Measurements from ENCODE around the gene DLG3.
A peak's percentile ranks its signal among the peaks of the same experiment; 100 is the strongest.

DLG3 gene

GRCh38 chrX:70437921-70438665 lies 6.5 kb upstream of the DLG3 start:
- Histone ChIP-seq H3K4me3 (ENCODE audit: low read depth, low read length) (no peak overlapping the region), H3K27ac (ENCODE audit: low read depth, low read length) (no peak overlapping the region), H3K4me1 (ENCODE audit: control insufficient read depth, insufficient read depth, low read length) (peaks cover 17% of the 10 kb centered on the region; the same call in 1 of the 2 replicates), H3K9me3 (ENCODE audit: control insufficient read depth, insufficient read depth, low read depth, low read length) (peaks cover 6% of the 10 kb centered on the region; the same call in 1 of the 2 replicates), H3K27me3 (ENCODE audit: control insufficient read depth, insufficient read depth, low read length) (peaks cover 33% of the 10 kb centered on the region), H3K36me3 (ENCODE audit: control insufficient read depth, insufficient read depth, low read length) (no peaks in the 10 kb centered on the region), H3K9ac (ENCODE audit: low read length) (no peak overlapping the region)

DNA sequence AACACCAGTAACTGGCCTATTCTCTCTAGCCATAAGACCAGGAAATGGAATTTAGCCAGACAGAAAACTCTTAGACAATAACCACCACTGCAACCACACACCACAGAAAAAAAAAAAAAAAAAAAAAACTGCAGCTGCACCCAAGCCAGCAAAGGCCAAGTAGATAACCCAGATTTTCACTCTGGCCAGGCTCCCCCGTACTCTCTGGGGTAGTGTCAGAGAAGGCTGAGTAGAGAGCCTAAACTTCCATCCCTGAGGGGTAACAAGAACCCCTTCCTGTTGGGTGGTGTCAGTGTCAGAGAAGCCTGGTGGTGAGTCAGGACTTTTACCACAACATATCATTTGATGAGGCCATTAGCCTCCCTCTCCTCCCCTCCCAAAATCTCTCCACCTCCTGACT lies 5.6 kb upstream of the DLG3 start:
- H3K4me3 ChIP-seq (ENCODE audit: low read depth, low read length): no peak overlapping the region

GRCh38 chrX:70442224-70442623 lies 2.4 kb upstream of the DLG3 start:
- Histone ChIP-seq H3K27me3 (ENCODE audit: control insufficient read depth, insufficient read depth, low read length) (peaks cover 59% of the 10 kb centered on the region), H3K4me3 (ENCODE audit: low read depth, low read length) (no peak overlapping the region), H3K27ac (ENCODE audit: low read depth, low read length) (no peak overlapping the region), H3K4me1 (ENCODE audit: control insufficient read depth, insufficient read depth, low read length) (no peaks in the 10 kb centered on the region), H3K9me3 (ENCODE audit: control insufficient read depth, insufficient read depth, low read depth, low read length) (peaks cover 16% of the 10 kb centered on the region; the same call in 1 of the 2 replicates), H3K36me3 (ENCODE audit: control insufficient read depth, insufficient read depth, low read length) (no peaks in the 10 kb centered on the region), H3K9ac (ENCODE audit: low read length) (no peak overlapping the region)

More for the DNA sequence above, 5.6 kb upstream of the DLG3 start:
- Histone ChIP-seq H3K27ac (ENCODE audit: low read depth, low read length) (no peak overlapping the region), H3K27me3 (ENCODE audit: control insufficient read depth, insufficient read depth, low read length) (peaks cover 36% of the 10 kb centered on the region), H3K9me3 (ENCODE audit: control insufficient read depth, insufficient read depth, low read depth, low read length) (peaks cover 7% of the 10 kb centered on the region; the same call in 1 of the 2 replicates), H3K4me1 (ENCODE audit: control insufficient read depth, insufficient read depth, low read length) (peaks cover 12% of the 10 kb centered on the region; the same call in 1 of the 2 replicates), H3K9ac (ENCODE audit: low read length) (no peak overlapping the region), H3K36me3 (ENCODE audit: control insufficient read depth, insufficient read depth, low read length) (no peaks in the 10 kb centered on the region)

- Histone ChIP-seq H3K4me1 (ENCODE audit: control insufficient read depth, insufficient read depth, low read length) (no peaks in the 10 kb centered on the region), H3K4me3 (ENCODE audit: low read depth, low read length) (peak overlapping the region; percentile 30; the same call in 1 of the 2 replicates), H3K9ac (ENCODE audit: low read length) (no peak overlapping the region), H3K27ac (ENCODE audit: low read depth, low read length) (no peak overlapping the region), H3K36me3 (ENCODE audit: control insufficient read depth, insufficient read depth, low read length) (no peaks in the 10 kb centered on the region), H3K27me3 (ENCODE audit: control insufficient read depth, insufficient read depth, low read length) (peaks cover 72% of the 10 kb centered on the region), H3K9me3 (ENCODE audit: control insufficient read depth, insufficient read depth, low read depth, low read length) (peaks cover 22% of the 10 kb centered on the region; the same call in 1 of the 2 replicates)
Measured at GRCh38 chrX:70444946-70445656, 466 bp downstream of the DLG3 start.

DNA sequence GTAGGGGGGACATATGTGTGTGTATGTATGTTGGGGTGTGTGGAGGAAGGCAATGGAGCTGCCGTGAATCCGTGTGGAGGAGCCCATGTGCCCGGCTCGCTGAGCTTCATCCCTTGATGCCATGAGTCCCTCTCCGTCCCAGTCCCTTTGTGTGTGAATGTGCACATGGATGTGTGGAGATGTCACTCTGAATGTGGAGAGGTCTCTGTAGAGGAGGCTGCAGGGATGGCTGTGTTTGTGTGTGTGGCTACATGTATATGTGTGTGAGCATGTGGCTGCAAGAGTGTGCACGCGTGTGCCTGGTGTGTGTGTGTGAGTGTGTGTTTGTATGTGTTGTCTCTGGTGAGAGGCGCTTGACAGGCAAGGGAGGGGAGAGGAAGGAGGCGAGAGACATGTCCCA lies 1.3 kb downstream of the DLG3 start:
- H3K4me3 ChIP-seq (ENCODE audit: low read depth, low read length): no peak overlapping the region
- H3K4me1 ChIP-seq (ENCODE audit: control insufficient read depth, insufficient read depth, low read length): no peaks in the 10 kb centered on the region
- no peaks in the 10 kb centered on the region for H3K36me3 ChIP-seq (ENCODE audit: control insufficient read depth, insufficient read depth, low read length)
- H3K9ac ChIP-seq (ENCODE audit: low read length): no peak overlapping the region
- H3K27ac ChIP-seq (ENCODE audit: low read depth, low read length): no peak overlapping the region
- peaks cover 22% of the 10 kb centered on the region; the same call in 1 of the 2 replicates for H3K9me3 ChIP-seq (ENCODE audit: control insufficient read depth, insufficient read depth, low read depth, low read length)
- peaks cover 71% of the 10 kb centered on the region for H3K27me3 ChIP-seq (ENCODE audit: control insufficient read depth, insufficient read depth, low read length)

- no peaks in the 10 kb centered on the region for H3K4me1 ChIP-seq (ENCODE audit: control insufficient read depth, insufficient read depth, low read length)
- no peaks in the 10 kb centered on the region for H3K36me3 ChIP-seq (ENCODE audit: control insufficient read depth, insufficient read depth, low read length)
- peaks cover 22% of the 10 kb centered on the region; the same call in 1 of the 2 replicates for H3K9me3 ChIP-seq (ENCODE audit: control insufficient read depth, insufficient read depth, low read depth, low read length)
- no peak overlapping the region for H3K27ac ChIP-seq (ENCODE audit: low read depth, low read length)
- H3K27me3 ChIP-seq (ENCODE audit: control insufficient read depth, insufficient read depth, low read length): peaks cover 64% of the 10 kb centered on the region
- no peak overlapping the region for H3K9ac ChIP-seq (ENCODE audit: low read length)
- no peak overlapping the region for H3K4me3 ChIP-seq (ENCODE audit: low read depth, low read length)
Measured at GRCh38 chrX:70446380-70447350, 2.0 kb downstream of the DLG3 start.

DNA sequence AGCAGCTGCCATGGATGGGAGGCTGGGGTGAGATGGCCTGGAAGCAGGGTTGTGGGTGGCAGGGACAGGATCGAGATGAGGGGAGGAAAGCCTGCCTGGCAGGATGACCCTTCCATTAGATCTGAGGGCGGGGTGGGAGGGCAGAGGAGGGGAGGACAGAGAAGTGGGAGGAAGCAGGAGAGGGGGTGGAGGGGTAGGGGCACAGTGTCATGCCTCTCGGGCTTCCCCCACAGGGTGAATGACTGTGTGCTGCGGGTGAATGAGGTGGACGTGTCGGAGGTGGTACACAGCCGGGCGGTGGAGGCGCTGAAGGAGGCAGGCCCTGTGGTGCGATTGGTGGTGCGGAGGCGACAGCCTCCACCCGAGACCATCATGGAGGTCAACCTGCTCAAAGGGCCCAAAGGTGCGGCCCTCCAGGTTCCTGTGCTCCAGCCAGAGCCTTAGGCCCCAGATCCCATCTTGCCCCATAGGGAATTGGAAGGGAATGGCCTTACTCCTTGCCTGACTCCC lies 4.9 kb downstream of the DLG3 start:
- H3K4me1 ChIP-seq (ENCODE audit: control insufficient read depth, insufficient read depth, low read length): peaks cover 18% of the 10 kb centered on the region
- H3K4me3 ChIP-seq (ENCODE audit: low read depth, low read length): no peak overlapping the region
- H3K9me3 ChIP-seq (ENCODE audit: control insufficient read depth, insufficient read depth, low read depth, low read length): peaks cover 22% of the 10 kb centered on the region; the same call in 1 of the 2 replicates
- H3K27me3 ChIP-seq (ENCODE audit: control insufficient read depth, insufficient read depth, low read length): peaks cover 45% of the 10 kb centered on the region
- H3K9ac ChIP-seq (ENCODE audit: low read length): no peak overlapping the region
- H3K36me3 ChIP-seq (ENCODE audit: control insufficient read depth, insufficient read depth, low read length): no peaks in the 10 kb centered on the region
- no peak overlapping the region for H3K27ac ChIP-seq (ENCODE audit: low read depth, low read length)

DNA sequence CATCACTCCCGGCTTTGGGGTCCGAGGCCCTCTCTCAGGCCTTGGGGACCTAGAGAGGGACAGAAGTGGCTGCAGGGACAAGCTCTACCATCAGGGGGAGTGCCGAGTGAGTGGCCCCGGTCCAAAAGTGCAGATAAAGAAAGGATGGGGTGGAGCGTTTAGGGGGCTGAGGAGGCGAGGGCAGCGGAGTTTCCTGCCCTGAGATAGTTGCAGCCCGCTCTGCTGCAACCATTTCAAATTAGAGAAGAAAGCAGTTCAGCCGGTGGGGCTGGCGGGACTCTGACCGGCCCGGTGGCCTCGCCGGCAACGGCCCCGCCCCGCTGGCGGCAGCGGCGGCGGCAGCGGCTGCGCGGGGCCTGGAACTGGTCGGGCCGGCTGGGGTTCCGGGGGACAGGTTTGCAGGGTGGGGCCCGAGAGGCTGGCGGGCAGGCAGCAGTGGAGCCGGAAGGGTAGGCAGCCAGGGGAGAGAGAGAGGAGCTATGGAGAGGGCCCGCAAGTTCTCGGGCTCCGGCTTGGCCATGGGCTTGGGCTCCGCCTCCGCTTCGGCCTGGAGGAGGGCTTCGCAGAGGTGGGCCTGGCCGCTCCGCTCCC lies 7.6 kb downstream of the DLG3 start:
- H3K9ac ChIP-seq (ENCODE audit: low read length): peak overlapping the region; percentile 65
- H3K4me1 ChIP-seq (ENCODE audit: control insufficient read depth, insufficient read depth, low read length): peaks cover 22% of the 10 kb centered on the region
- peak overlapping the region; percentile 66 for H3K4me3 ChIP-seq (ENCODE audit: low read depth, low read length)
- H3K36me3 ChIP-seq (ENCODE audit: control insufficient read depth, insufficient read depth, low read length): peaks cover 6% of the 10 kb centered on the region
- no peak overlapping the region for H3K27ac ChIP-seq (ENCODE audit: low read depth, low read length)
- peaks cover 20% of the 10 kb centered on the region; the same call in 1 of the 2 replicates for H3K9me3 ChIP-seq (ENCODE audit: control insufficient read depth, insufficient read depth, low read depth, low read length)
- peaks cover 19% of the 10 kb centered on the region; the same call in 1 of the 2 replicates for H3K27me3 ChIP-seq (ENCODE audit: control insufficient read depth, insufficient read depth, low read length)

DNA sequence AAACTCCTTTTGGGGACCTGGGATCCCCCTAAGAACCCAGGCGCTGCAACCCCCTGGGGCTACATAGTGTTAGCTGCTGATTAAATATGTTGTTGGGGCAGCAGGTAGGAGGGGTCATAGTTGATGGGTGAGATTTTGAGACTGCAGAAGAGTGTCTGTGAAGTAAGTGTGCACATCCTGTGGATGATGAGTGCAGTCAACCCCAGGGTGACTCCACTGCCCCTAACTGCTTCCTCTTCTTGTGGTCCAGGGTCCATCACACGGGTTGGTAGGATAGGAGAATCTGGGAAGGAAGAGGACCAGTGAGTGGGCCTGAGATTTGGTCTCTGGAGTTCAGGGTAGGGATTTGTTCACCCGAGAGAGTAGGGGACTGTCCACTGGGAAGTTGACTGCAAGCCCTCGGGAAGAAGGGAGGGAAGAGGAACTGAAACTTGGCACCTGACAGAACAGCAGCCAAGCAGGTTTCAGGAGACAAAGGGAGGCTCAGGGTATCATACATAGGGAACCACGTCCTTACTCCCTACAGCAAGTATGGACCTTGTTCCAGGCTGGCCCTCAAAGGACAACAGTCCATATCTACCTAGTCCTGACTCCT lies 8.5 kb downstream of the DLG3 start:
- H3K9me3 ChIP-seq (ENCODE audit: control insufficient read depth, insufficient read depth, low read depth, low read length): peaks cover 20% of the 10 kb centered on the region; the same call in 1 of the 2 replicates
- no peak overlapping the region for H3K27ac ChIP-seq (ENCODE audit: low read depth, low read length)
- H3K4me1 ChIP-seq (ENCODE audit: control insufficient read depth, insufficient read depth, low read length): peaks cover 24% of the 10 kb centered on the region
- no peak overlapping the region for H3K9ac ChIP-seq (ENCODE audit: low read length)
- peak overlapping the region; percentile 66 for H3K4me3 ChIP-seq (ENCODE audit: low read depth, low read length)
- H3K36me3 ChIP-seq (ENCODE audit: control insufficient read depth, insufficient read depth, low read length): peaks cover 9% of the 10 kb centered on the region
- H3K27me3 ChIP-seq (ENCODE audit: control insufficient read depth, insufficient read depth, low read length): peaks cover 12% of the 10 kb centered on the region; the same call in 1 of the 2 replicates
